H1 (cell line): ENCODE data around the gene SYNPR. TPM values are rescaled to one million over a fixed set of nuclear protein-coding genes. Genes with fewer than 3 reads are reported as not detected.

ENCODE experiments used
- CTCF ChIA-PET: fragments of 300-600 bp; sonication (Branson Sonifier 250); formaldehyde crosslinking; loops from one replicate; lab custom pipeline; 2021; ENCODE audit not compliant: partially characterized antibody; lab: Charles Lee
- POLR2A ChIA-PET: fragments of 300-600 bp; sonication (Branson Sonifier 250); formaldehyde crosslinking; loops from one replicate; lab custom pipeline; 2021; ENCODE audit warnings: inconsistent platforms; ENCODE audit not compliant: partially characterized antibody; lab: Charles Lee
- DNase-seq, 2 experiments: peaks; one replicate each; pipeline versions ENCODE4 v3.0.0 to v3.0.0-alpha.2; 2010 to 2022; ENCODE audit warnings: low spot score in 2 of 2, low read depth in 1 of 2, mixed read lengths in 1 of 2
- FAIRE-seq: peaks from 2 replicates; lab custom pipeline; 2011; peaks lifted over from hg19 to GRCh38; lab: Jason Lieb, UNC
- H2AFZ ChIP-seq: 2 replicates; pipeline ENCODE4 v1.8.1; 2012; ENCODE audit warnings: low read length, inconsistent platforms
- H2AK5ac ChIP-seq: 2 replicates; pipeline ENCODE4 v1.6.1; 2013; ENCODE audit warnings: low read depth, low read length
- H2BK120ac ChIP-seq: replicated peaks from 2 replicates; pipeline ENCODE3; 2013; ENCODE audit warnings: low read depth, low read length, inconsistent platforms
- H2BK12ac ChIP-seq: 2 replicates; pipeline ENCODE4 v1.6.1; 2013; ENCODE audit warnings: low read depth, low read length
- H2BK15ac ChIP-seq: 2 replicates; pipeline ENCODE4 v1.6.1; 2013; ENCODE audit warnings: low read length
- H2BK20ac ChIP-seq: 2 replicates; pipeline ENCODE4 v1.6.1; 2013; ENCODE audit warnings: low read length
- H2BK5ac ChIP-seq: 2 replicates; pipeline ENCODE4 v1.6.1; 2013; ENCODE audit warnings: low read depth, low read length
- H3K14ac ChIP-seq: 2 replicates; pipeline ENCODE4 v1.6.1; 2013; ENCODE audit warnings: inconsistent platforms; ENCODE audit not compliant: insufficient read length
- H3K18ac ChIP-seq: 2 replicates; pipeline ENCODE4 v1.6.1; 2013; ENCODE audit warnings: low read length; ENCODE audit errors: extremely low read depth
- H3K23ac ChIP-seq: 2 replicates; pipeline ENCODE4 v1.6.1; 2013; ENCODE audit warnings: inconsistent platforms; ENCODE audit not compliant: insufficient read length
- H3K23me2 ChIP-seq: 2 replicates; pipeline ENCODE4 v1.6.1; 2013; ENCODE audit warnings: low read depth, low read length
- H3K27ac ChIP-seq: 2 replicates; pipeline ENCODE4 v1.6.1; 2011; ENCODE audit warnings: low read depth, low read length, inconsistent platforms
- H3K27me3 ChIP-seq, 4 experiments: replicated peaks in 1 of 4; 1 replicate in 1 of 4; 2 replicates in 3 of 4; pipeline versions ENCODE4 v1.6.1 to v1.8.1; 2011 to 2013; ENCODE audit warnings: low read length in 3 of 4, mild to moderate bottlenecking in 3 of 4, inconsistent platforms in 2 of 4, mixed read lengths in 2 of 4, moderate library complexity in 1 of 4; ENCODE audit not compliant: control insufficient read depth in 3 of 4, insufficient read depth in 3 of 4; ENCODE audit errors: extremely low read depth in 1 of 4
- H3K36me3 ChIP-seq, 4 experiments: 2 replicates each; pipeline versions ENCODE4 v1.6.1 to v1.8.1; 2011 to 2013; ENCODE audit warnings: mild to moderate bottlenecking in 4 of 4, low read length in 3 of 4, moderate library complexity in 2 of 4, control low read depth in 1 of 4, inconsistent platforms in 1 of 4; ENCODE audit not compliant: insufficient read depth in 4 of 4, control insufficient read depth in 2 of 4
- H3K4ac ChIP-seq: replicated peaks from 2 replicates; pipeline ENCODE3; 2013; ENCODE audit warnings: low read length, low read depth, mixed read lengths, inconsistent platforms; ENCODE audit not compliant: insufficient read length
- H3K4me1 ChIP-seq, 4 experiments: replicated peaks in 1 of 4; 1 replicate in 1 of 4; 2 replicates in 3 of 4; pipeline versions ENCODE4 v1.6.1 to v1.8.1; 2011 to 2013; ENCODE audit warnings: low read length in 3 of 4, inconsistent platforms in 2 of 4, mixed read lengths in 1 of 4; ENCODE audit not compliant: insufficient read depth in 4 of 4, control insufficient read depth in 3 of 4
- H3K4me2 ChIP-seq, 2 experiments: 2 replicates each; pipeline versions ENCODE4 v1.6.1 to v1.8.1; 2011 to 2013; ENCODE audit warnings: low read depth in 2 of 2, low read length in 2 of 2, control low read depth in 1 of 2, inconsistent platforms in 1 of 2, mild to moderate bottlenecking in 1 of 2; ENCODE audit not compliant: insufficient read depth in 1 of 2
- H3K4me3 ChIP-seq, 4 experiments: fragments of 200-600, 300-600 bp in 1 of 4; sonication (generic), shearing (Covaris generic), sonication (Bioruptor Twin) in 1 of 4; 2 replicates each; pipeline versions ENCODE4 v1.5.1 to v1.8.1; 2011 to 2016; ENCODE audit warnings: low read length in 4 of 4, low read depth in 3 of 4, control low read depth in 2 of 4, inconsistent platforms in 2 of 4, mild to moderate bottlenecking in 2 of 4, mixed read lengths in 1 of 4, moderate library complexity in 1 of 4; ENCODE audit not compliant: insufficient read depth in 2 of 4; ENCODE audit errors: extremely low read depth in 1 of 4
- H3K56ac ChIP-seq: replicated peaks from 2 replicates; pipeline ENCODE3; 2013; ENCODE audit warnings: low read depth, mild to moderate bottlenecking, mixed read lengths, low read length, inconsistent platforms; ENCODE audit not compliant: insufficient read length
- H3K79me1 ChIP-seq: 2 replicates; pipeline ENCODE4 v1.6.1; 2013; ENCODE audit warnings: low read depth, low read length, control low read depth
- H3K79me2 ChIP-seq, 2 experiments: 2 replicates each; pipeline versions ENCODE4 v1.6.1 to v1.8.1; 2012 to 2013; ENCODE audit warnings: low read length in 2 of 2, mild to moderate bottlenecking in 2 of 2, inconsistent platforms in 1 of 2; ENCODE audit not compliant: insufficient read depth in 2 of 2, control insufficient read depth in 1 of 2
- H3K9ac ChIP-seq, 4 experiments: replicated peaks in 1 of 4; 1 replicate in 1 of 4; 2 replicates in 3 of 4; pipeline versions ENCODE4 v1.6.1 to v1.8.1; 2011 to 2013; ENCODE audit warnings: low read depth in 3 of 4, low read length in 3 of 4, control low read depth in 2 of 4, mild to moderate bottlenecking in 2 of 4, moderate library complexity in 2 of 4, inconsistent platforms in 1 of 4; ENCODE audit errors: extremely low read depth in 1 of 4
- H3K9me3 ChIP-seq, 2 experiments: 2 replicates each; pipeline versions ENCODE4 v1.6.1 to v1.8.1; 2012 to 2013; ENCODE audit warnings: mild to moderate bottlenecking in 2 of 2, moderate library complexity in 2 of 2, control low read depth in 1 of 2, inconsistent platforms in 1 of 2, low read depth in 1 of 2, low read length in 1 of 2, mixed read lengths in 1 of 2; ENCODE audit not compliant: insufficient read depth in 2 of 2
- H4K20me1 ChIP-seq, 2 experiments: replicated peaks in 1 of 2; 2 replicates each; pipeline versions ENCODE3 to v1.8.1; 2011 to 2013; ENCODE audit warnings: inconsistent platforms in 2 of 2, low read length in 2 of 2, mild to moderate bottlenecking in 1 of 2; ENCODE audit not compliant: insufficient read depth in 2 of 2, control insufficient read depth in 1 of 2
- H4K5ac ChIP-seq: 2 replicates; pipeline ENCODE4 v1.6.1; 2013; ENCODE audit warnings: low read length, low read depth, mixed read lengths, inconsistent platforms; ENCODE audit not compliant: insufficient read length
- H4K8ac ChIP-seq: 2 replicates; pipeline ENCODE4 v1.8.0; 2013; ENCODE audit warnings: mild to moderate bottlenecking, moderate library complexity, low read length, inconsistent platforms; ENCODE audit not compliant: insufficient read depth; ENCODE audit errors: extremely low read depth
- H4K91ac ChIP-seq: replicated peaks from 2 replicates; pipeline ENCODE3; 2013; ENCODE audit warnings: low read length, mixed read lengths, inconsistent platforms; ENCODE audit not compliant: insufficient read length
- EGR1 ChIP-seq: IDR thresholded peaks from 2 replicates; pipeline ENCODE4 v1.6.1; 2011; ENCODE audit warnings: low read depth, low read length, borderline replicate concordance
- GABPA ChIP-seq: IDR thresholded peaks from 2 replicates; pipeline ENCODE4 v1.6.1; 2011; ENCODE audit warnings: mild to moderate bottlenecking, low read length, moderate library complexity, borderline replicate concordance; ENCODE audit not compliant: insufficient read depth
- GTF2F1 ChIP-seq: IDR thresholded peaks from 2 replicates; pipeline ENCODE4 v1.6.1; 2012; ENCODE audit warnings: low read depth, low read length, improper control_type of control experiment, borderline replicate concordance
- SP1 ChIP-seq: IDR thresholded peaks from 2 replicates; pipeline ENCODE4 v1.6.1; 2011; ENCODE audit warnings: low read depth, low read length
- TAF7 ChIP-seq: optimal IDR thresholded peaks from 2 replicates; pipeline ENCODE3; 2011; ENCODE audit warnings: low read depth, mild to moderate bottlenecking, inconsistent platforms, low read length, moderate library complexity, borderline replicate concordance
- TBP ChIP-seq: IDR thresholded peaks from 2 replicates; pipeline ENCODE4 v1.6.1; 2011; ENCODE audit warnings: low read depth, low read length, improper control_type of control experiment
- TCF12 ChIP-seq: IDR thresholded peaks from 2 replicates; pipeline ENCODE4 v1.6.1; 2011; ENCODE audit warnings: low read depth, mild to moderate bottlenecking, low read length
- polyA plus RNA-seq, 7 experiments: library from polyadenylated mRNA; depleted of rRNA in 3 of 7; stranded (reverse) in 5 of 7; unstranded in 2 of 7; fragments of >200 nt in 5 of 7; fragments of 200-250 nt in 2 of 7; gene quantifications; 1 replicate in 5 of 7; 2 replicates in 1 of 7; 4 replicates in 1 of 7; pipeline versions ENCODE4 v1.2.1 to v1.2.3, GENCODE V29; 2011 to 2013; ENCODE audit warnings: missing spikeins in 2 of 7, mixed read lengths in 2 of 7
- total RNA-seq: library from RNA; stranded (reverse); fragmentation: NEBNext Ultra II Directional; extraction: Animal tissue kit (Norgen Biotek cat#: 25700); gene quantifications from 2 replicates; pipeline ENCODE4 v1.2.1, GENCODE V29; 2021
- TF ChIP-seq, protein P1 (sequence below): IDR thresholded peaks from 2 replicates; pipeline ENCODE4 v1.6.1; 2011; ENCODE audit warnings: low read depth, mild to moderate bottlenecking, low read length; ENCODE audit not compliant: insufficient read depth
- TF ChIP-seq, protein P2 (sequence below), 3 experiments: IDR thresholded peaks; 1 replicate in 2 of 3; 2 replicates in 1 of 3; pipeline versions ENCODE4 v1.5.1 to v1.6.1; 2011; ENCODE audit warnings: low read length in 3 of 3, mild to moderate bottlenecking in 3 of 3, inconsistent platforms in 2 of 3, low read depth in 1 of 3, moderate library complexity in 1 of 3; ENCODE audit not compliant: insufficient read depth in 1 of 3; ENCODE audit errors: control extremely low read depth in 1 of 3

The SYNPR gene
- total and polyA plus RNA-seq, 2 of the 8 experiments (the other 6 are each of a cell fraction or from before 2014, with no cell fraction given): 0.39 to 0.99 TPM

DNA sequence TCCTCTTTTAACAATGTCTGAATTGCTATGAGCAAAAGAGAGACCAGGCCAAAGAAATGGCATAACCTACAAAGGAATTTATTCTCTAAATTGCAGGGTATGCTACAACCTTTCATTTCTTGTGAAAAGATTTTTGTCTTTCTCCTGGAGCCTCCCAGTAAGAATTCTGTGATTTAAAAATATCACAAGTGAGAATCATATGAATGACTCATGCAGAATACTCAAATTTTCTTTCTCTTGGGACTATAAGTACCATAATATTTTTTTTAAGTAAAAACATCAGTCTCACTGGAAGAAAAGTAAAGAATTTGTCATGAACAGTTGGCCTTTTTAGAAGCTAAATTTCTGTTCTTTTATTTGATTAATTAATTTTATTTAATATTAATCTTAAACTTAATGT is 26.3 kb downstream of the SYNPR start:
- no peak overlapping the region for H4K91ac ChIP-seq
- no peak overlapping the region for H3K4me2 ChIP-seq
- H3K27me3 ChIP-seq: peaks cover 30 to 62% (median 46%) of the 10 kb centered on the region in 4 experiments
- H3K27ac ChIP-seq: no peak overlapping the region
- H2BK120ac ChIP-seq: no peak overlapping the region
- H4K8ac ChIP-seq: no peak overlapping the region
- no peak for FAIRE-seq
- no peak for DNase-seq
- H2BK20ac ChIP-seq: no peak overlapping the region
- no peaks in the 10 kb centered on the region for H3K36me3 ChIP-seq
- no peak overlapping the region for H3K23ac ChIP-seq
- no peak overlapping the region for H2AK5ac ChIP-seq
- no peak overlapping the region for H2AFZ ChIP-seq
- peaks cover 0 to under 1% (median 0%) of the 10 kb centered on the region in 4 experiments; a peak in 1 of 7 replicates for H3K4me1 ChIP-seq
- peak overlapping the region; percentile 52 for H3K56ac ChIP-seq
- no peak overlapping the region for H3K14ac ChIP-seq
- H4K20me1 ChIP-seq: peaks cover 1 to 3% of the 10 kb centered on the region in 2 experiments
- H3K79me2 ChIP-seq: no peaks in the 10 kb centered on the region
- ChIA-PET CTCF (interaction anchor here (1.3 to 1.5 kb wide), 3 partner anchors 30 to 682 kb away, joined by 3 to 4 read pairs (median 4); no protein-coding TSS in a partner anchor), POLR2A (no interaction called here)
- H4K5ac ChIP-seq: no peak overlapping the region
- no peak overlapping the region for H3K4ac ChIP-seq
- H3K18ac ChIP-seq: no peak overlapping the region
- H3K23me2 ChIP-seq: no peaks in the 10 kb centered on the region
- H2BK5ac ChIP-seq: no peak overlapping the region
- H2BK12ac ChIP-seq: no peak overlapping the region
- TF ChIP-seq EGR1 (no peak), GTF2F1 (no peak), GABPA (no peak), SP1 (no peak), TAF7 (no peak), TCF12 (no peak), TBP (no peak)
- TF ChIP-seq, protein P1, sequence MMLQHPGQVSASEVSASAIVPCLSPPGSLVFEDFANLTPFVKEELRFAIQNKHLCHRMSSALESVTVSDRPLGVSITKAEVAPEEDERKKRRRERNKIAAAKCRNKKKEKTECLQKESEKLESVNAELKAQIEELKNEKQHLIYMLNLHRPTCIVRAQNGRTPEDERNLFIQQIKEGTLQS: no peak
- TF ChIP-seq, protein P2, sequence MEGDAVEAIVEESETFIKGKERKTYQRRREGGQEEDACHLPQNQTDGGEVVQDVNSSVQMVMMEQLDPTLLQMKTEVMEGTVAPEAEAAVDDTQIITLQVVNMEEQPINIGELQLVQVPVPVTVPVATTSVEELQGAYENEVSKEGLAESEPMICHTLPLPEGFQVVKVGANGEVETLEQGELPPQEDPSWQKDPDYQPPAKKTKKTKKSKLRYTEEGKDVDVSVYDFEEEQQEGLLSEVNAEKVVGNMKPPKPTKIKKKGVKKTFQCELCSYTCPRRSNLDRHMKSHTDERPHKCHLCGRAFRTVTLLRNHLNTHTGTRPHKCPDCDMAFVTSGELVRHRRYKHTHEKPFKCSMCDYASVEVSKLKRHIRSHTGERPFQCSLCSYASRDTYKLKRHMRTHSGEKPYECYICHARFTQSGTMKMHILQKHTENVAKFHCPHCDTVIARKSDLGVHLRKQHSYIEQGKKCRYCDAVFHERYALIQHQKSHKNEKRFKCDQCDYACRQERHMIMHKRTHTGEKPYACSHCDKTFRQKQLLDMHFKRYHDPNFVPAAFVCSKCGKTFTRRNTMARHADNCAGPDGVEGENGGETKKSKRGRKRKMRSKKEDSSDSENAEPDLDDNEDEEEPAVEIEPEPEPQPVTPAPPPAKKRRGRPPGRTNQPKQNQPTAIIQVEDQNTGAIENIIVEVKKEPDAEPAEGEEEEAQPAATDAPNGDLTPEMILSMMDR (IDR thresholded peaks at IDR 0.05; ENCODE audit: control extremely low read depth in 1 of 3, insufficient read depth in 1 of 3, low read depth in 1 of 3, low read length in 3 of 3): no peak
- no peaks in the 10 kb centered on the region for H3K79me1 ChIP-seq
- H3K9me3 ChIP-seq: no peaks in the 10 kb centered on the region
- no peak overlapping the region for H3K4me3 ChIP-seq
- no peak overlapping the region for H2BK15ac ChIP-seq
- no peak overlapping the region for H3K9ac ChIP-seq
